GM12878 (cell line): ENCODE data around the gene TMEM52. TPM values are rescaled to one million over a fixed set of nuclear protein-coding genes. Genes with fewer than 3 reads are reported as not detected.

Source experiments
- ATAC-seq: fragments of 200-7000 bp; cut with Tn5 transposase; 3 replicates; pipeline ENCODE4 v1.9.1; 2020; ENCODE audit warnings: mild to moderate bottlenecking, moderate library complexity
- BruUV-seq: library from RNA; stranded (reverse); fragments of 400-500 nt; replicated peaks from 2 replicates; lab custom pipeline; 2021; lab: Mats Ljungman, UMichigan
- CTCF ChIA-PET: fragments of 300-600 bp; sonication (Branson Sonifier 250); formaldehyde crosslinking; extraction: SDS; loops from one replicate; lab custom pipeline; 2021; ENCODE audit warnings: inconsistent platforms; lab: Yijun Ruan, JAX
- POLR2A ChIA-PET: fragments of 350-600 bp; formaldehyde crosslinking; extraction: SDS; loops from one replicate; lab custom pipeline; 2021; ENCODE audit warnings: inconsistent platforms; lab: Charles Lee
- RAD21 ChIA-PET: fragments of 300-600 bp; sonication (Branson Sonifier 250); formaldehyde crosslinking; loops from one replicate; lab custom pipeline; 2023; ENCODE audit warnings: antibody characterized with exemption; ENCODE audit not compliant: unreplicated experiment; lab: Charles Lee
- SMC1A ChIA-PET: fragments of 300-600 bp; sonication (Branson Sonifier 250); formaldehyde crosslinking; loops from one replicate; lab custom pipeline; 2023; ENCODE audit not compliant: unreplicated experiment, uncharacterized antibody; lab: Charles Lee
- DNase-seq: peaks from one replicate; pipeline ENCODE4 v3.0.0-alpha.2; 2011; ENCODE audit warnings: low read depth, low spot score
- FAIRE-seq: peaks from 3 replicates; lab custom pipeline; 2011; peaks lifted over from hg19 to GRCh38; lab: Jason Lieb, UNC
- H2AFZ ChIP-seq: 2 replicates; pipeline ENCODE4 v1.6.0; 2011; ENCODE audit warnings: low read depth, low read length, control low read depth; ENCODE audit not compliant: control insufficient read depth
- H3K27ac ChIP-seq: 2 replicates; pipeline ENCODE4 v1.5.1; 2011; ENCODE audit warnings: control low read depth; ENCODE audit not compliant: control insufficient read depth, insufficient read depth
- H3K27me3 ChIP-seq, 2 experiments: replicated peaks in 1 of 2; 2 replicates each; pipeline versions ENCODE4 v1.6.0 to v1.6.1; 2011; ENCODE audit warnings: low read length in 1 of 2; ENCODE audit not compliant: control insufficient read depth in 2 of 2, insufficient read depth in 2 of 2
- H3K36me3 ChIP-seq, 2 experiments: 2 replicates each; pipeline ENCODE4 v1.5.1; 2011; ENCODE audit warnings: low read length in 1 of 2; ENCODE audit not compliant: control insufficient read depth in 2 of 2, insufficient read depth in 2 of 2
- H3K4me1 ChIP-seq: 2 replicates; pipeline ENCODE4 v1.6.1; 2011; ENCODE audit warnings: mild to moderate bottlenecking, low read length, moderate library complexity, mixed read lengths; ENCODE audit not compliant: control insufficient read depth, insufficient read depth
- H3K4me2 ChIP-seq: 2 replicates; pipeline ENCODE4 v1.6.0; 2011; ENCODE audit warnings: control low read depth; ENCODE audit not compliant: control insufficient read depth, insufficient read depth
- H3K4me3 ChIP-seq: fragments of 200-600 bp; sonication (generic); 2 replicates; pipeline ENCODE4 v1.5.1; 2016
- H3K79me2 ChIP-seq: 2 replicates; pipeline ENCODE4 v1.6.0; 2011; ENCODE audit warnings: low read length; ENCODE audit not compliant: control insufficient read depth, insufficient read depth
- H3K9ac ChIP-seq: 2 replicates; pipeline ENCODE4 v1.8.0; 2011; ENCODE audit warnings: low read length, control low read depth, mixed read lengths; ENCODE audit not compliant: control insufficient read depth, insufficient read depth
- H3K9me3 ChIP-seq: replicated peaks from 3 replicates; pipeline ENCODE4 v1.5.1; 2011; ENCODE audit warnings: mild to moderate bottlenecking, low read length; ENCODE audit not compliant: control insufficient read depth, insufficient read depth
- H4K20me1 ChIP-seq: 2 replicates; pipeline ENCODE4 v1.6.0; 2011; ENCODE audit not compliant: control insufficient read depth, insufficient read depth
- BACH1 ChIP-seq: fragments of 450-650 bp; IDR thresholded peaks from 2 replicates; pipeline ENCODE4 v1.6.1; 2017; ENCODE audit warnings: mild to moderate bottlenecking, borderline replicate concordance
- EGR1 ChIP-seq, 2 experiments: IDR thresholded peaks; 1 replicate in 1 of 2; 2 replicates in 1 of 2; pipeline ENCODE4 v1.6.1; 2011 to 2012; ENCODE audit warnings: low read depth in 2 of 2, low read length in 2 of 2, borderline replicate concordance in 1 of 2, mild to moderate bottlenecking in 1 of 2, moderate library complexity in 1 of 2
- GABPA ChIP-seq: IDR thresholded peaks from 2 replicates; pipeline ENCODE4 v1.6.1; 2014; ENCODE audit warnings: antibody characterized with exemption, low read depth, mild to moderate bottlenecking, inconsistent platforms
- NR2F1 ChIP-seq: fragments of 450-650 bp; conservative IDR thresholded peaks from 2 replicates; pipeline ENCODE4 v1.6.1; 2017; ENCODE audit warnings: mild to moderate bottlenecking
- POLR2AphosphoS5 ChIP-seq: IDR thresholded peaks from 2 replicates; pipeline ENCODE4 v1.6.1; 2011; ENCODE audit warnings: mild to moderate bottlenecking, low read length, inconsistent platforms
- SMARCA5 ChIP-seq: fragments of 450-650 bp; IDR thresholded peaks from 2 replicates; pipeline ENCODE4 v1.6.1; 2017; ENCODE audit warnings: mild to moderate bottlenecking
- WGBS: methylation state at CpG from one replicate; pipeline ENCODE4 v1.1.6; 2016; ENCODE audit warnings: low lambda C conversion rate; ENCODE audit not compliant: insufficient replicate concordance, insufficient coverage; ENCODE audit errors: missing lambda C conversion rate; 5-methylcytosine and 5-hydroxymethylcytosine counted together
- in situ Hi-C: fragments of 300-500 bp; cut with MboI; formaldehyde crosslinking; loops from 9 replicates; pipeline ENCODE4 v1.14.3; 2018; ENCODE audit warnings: mixed read lengths
- intact Hi-C: fragments of 100-400 bp; cut with micrococcal nuclease; formaldehyde crosslinking; loops from one replicate; pipeline ENCODE4 v1.14.2; 2022; ENCODE audit not compliant: unreplicated experiment
- polyA plus RNA-seq, 11 experiments: library from polyadenylated mRNA; depleted of rRNA in 4 of 11; unstranded in 6 of 11; stranded (reverse) in 5 of 11; fragments of >200 nt; fragmentation: Nextera tagmentation in 4 of 11; fragmentation: Illumina TruSeq in 1 of 11; extraction: Ambion mirVana in 4 of 11; extraction: Trizol in 1 of 11; gene quantifications; 1 replicate in 1 of 11; 2 replicates in 10 of 11; pipeline versions ENCODE4 v1.2.1 to v1.2.3, GENCODE V29; 2011 to 2016; ENCODE audit warnings: inconsistent platforms in 2 of 11, missing spikeins in 2 of 11, low read depth in 1 of 11
- total RNA-seq, 4 experiments: library from RNA; depleted of rRNA in 3 of 4; stranded (reverse); fragments of >200 nt in 3 of 4; fragmentation: Illumina TruSeq in 1 of 4; extraction: Trizol in 1 of 4; gene quantifications; 2 replicates each; pipeline versions ENCODE4 v1.2.1 to v1.2.3, GENCODE V29; 2013 to 2021
- TF ChIP-seq, protein P1 (sequence below): IDR thresholded peaks from 2 replicates; pipeline ENCODE4 v1.6.1; 2011; ENCODE audit warnings: borderline replicate concordance, low read depth, mild to moderate bottlenecking, moderate library complexity, mixed read lengths, low read length; ENCODE audit not compliant: insufficient read depth; ENCODE audit errors: extremely low read length
- TF ChIP-seq, protein P2 (sequence below): fragments of 450-650 bp; formaldehyde crosslinking; IDR thresholded peaks from 2 replicates; pipeline ENCODE4 v1.5.0; 2022; ENCODE audit warnings: mild to moderate bottlenecking, missing genetic modification characterization

Gene TMEM52
- total and polyA plus RNA-seq, 10 of the 15 experiments (the other 5 are each of a cell fraction or from before 2014, with no cell fraction given), result 0.17 to 0.33 (median 0.24) TPM; not detected in 7

DNA sequence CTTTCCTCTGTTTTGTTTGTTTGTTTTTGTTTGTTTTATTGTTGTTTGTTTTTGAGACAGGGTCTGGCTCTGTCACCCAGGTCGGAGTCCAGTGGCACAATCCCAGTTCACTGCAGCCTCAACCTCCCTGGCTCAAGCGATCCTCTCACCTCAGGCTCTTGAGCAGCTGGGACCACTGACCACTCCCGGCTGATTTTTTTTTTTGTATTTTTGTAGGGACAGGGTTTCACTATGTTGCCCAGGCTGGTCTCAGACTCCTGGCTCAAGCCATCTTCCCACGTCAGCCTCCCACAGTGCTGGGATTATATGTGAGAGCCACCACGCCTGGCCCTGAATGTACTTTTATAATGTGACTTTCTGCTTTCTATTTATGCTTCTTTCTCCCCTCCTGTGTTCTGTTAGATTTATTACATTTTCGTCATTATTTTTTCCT, 9.0 kb downstream of the TMEM52 start (continued):
- TF ChIP-seq, protein P1, sequence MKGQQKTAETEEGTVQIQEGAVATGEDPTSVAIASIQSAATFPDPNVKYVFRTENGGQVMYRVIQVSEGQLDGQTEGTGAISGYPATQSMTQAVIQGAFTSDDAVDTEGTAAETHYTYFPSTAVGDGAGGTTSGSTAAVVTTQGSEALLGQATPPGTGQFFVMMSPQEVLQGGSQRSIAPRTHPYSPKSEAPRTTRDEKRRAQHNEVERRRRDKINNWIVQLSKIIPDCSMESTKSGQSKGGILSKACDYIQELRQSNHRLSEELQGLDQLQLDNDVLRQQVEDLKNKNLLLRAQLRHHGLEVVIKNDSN, result no peak
- TF ChIP-seq POLR2AphosphoS5 (no peak), SMARCA5 (no peak), BACH1 (no peak), NR2F1 (no peak)
- TF ChIP-seq, protein P2, sequence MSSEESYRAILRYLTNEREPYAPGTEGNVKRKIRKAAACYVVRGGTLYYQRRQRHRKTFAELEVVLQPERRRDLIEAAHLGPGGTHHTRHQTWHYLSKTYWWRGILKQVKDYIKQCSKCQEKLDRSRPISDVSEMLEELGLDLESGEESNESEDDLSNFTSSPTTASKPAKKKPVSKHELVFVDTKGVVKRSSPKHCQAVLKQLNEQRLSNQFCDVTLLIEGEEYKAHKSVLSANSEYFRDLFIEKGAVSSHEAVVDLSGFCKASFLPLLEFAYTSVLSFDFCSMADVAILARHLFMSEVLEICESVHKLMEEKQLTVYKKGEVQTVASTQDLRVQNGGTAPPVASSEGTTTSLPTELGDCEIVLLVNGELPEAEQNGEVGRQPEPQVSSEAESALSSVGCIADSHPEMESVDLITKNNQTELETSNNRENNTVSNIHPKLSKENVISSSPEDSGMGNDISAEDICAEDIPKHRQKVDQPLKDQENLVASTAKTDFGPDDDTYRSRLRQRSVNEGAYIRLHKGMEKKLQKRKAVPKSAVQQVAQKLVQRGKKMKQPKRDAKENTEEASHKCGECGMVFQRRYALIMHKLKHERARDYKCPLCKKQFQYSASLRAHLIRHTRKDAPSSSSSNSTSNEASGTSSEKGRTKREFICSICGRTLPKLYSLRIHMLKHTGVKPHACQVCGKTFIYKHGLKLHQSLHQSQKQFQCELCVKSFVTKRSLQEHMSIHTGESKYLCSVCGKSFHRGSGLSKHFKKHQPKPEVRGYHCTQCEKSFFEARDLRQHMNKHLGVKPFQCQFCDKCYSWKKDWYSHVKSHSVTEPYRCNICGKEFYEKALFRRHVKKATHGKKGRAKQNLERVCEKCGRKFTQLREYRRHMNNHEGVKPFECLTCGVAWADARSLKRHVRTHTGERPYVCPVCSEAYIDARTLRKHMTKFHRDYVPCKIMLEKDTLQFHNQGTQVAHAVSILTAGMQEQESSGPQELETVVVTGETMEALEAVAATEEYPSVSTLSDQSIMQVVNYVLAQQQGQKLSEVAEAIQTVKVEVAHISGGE (CRISPR knock-in tag), result no peak

DNA sequence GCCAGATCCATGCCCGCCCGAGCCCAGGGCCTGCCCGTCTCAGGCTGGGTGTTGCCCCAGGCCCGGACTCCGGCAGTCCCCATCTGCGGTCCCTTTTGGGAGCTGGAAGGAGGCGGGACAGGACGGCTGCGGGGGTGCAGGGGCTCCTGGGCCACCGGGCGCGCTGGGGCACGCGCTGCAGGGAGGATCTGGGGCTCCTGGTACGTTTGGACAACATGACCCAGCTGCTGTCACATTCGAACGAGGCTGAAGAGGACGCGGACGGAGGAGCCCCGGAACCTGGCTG, 10.6 kb downstream of the TMEM52 start:
- H3K4me3 ChIP-seq, result peak overlapping the region; percentile 74
- no peaks in the 10 kb centered on the region for H3K9me3 ChIP-seq
- TSS peak; percentile 98 for BruUV-seq
- in situ Hi-C loops (loop anchor here (10.0 kb wide), 1 partner anchor 124 kb away; no protein-coding TSS in a partner anchor), intact Hi-C loops (loop anchor here (5.0 kb wide), 2 partner anchors 81 to 106 kb away; no protein-coding TSS in a partner anchor)
- ChIA-PET RAD21 (interaction anchor here (0.5 to 5.1 kb wide), 7 partner anchors 11 to 461 kb away, joined by 3 to 33 read pairs (median 3); no protein-coding TSS in a partner anchor), SMC1A (interaction anchor here (1.2 to 1.3 kb wide), 2 partner anchors 128 to 132 kb away, joined by 4 to 5 read pairs; no protein-coding TSS in a partner anchor), POLR2A (interaction anchor here (0.9 to 3.0 kb wide), 6 partner anchors 9 to 509 kb away, joined by 3 to 14 read pairs (median 4); partner anchors contain the start of genes CCNL2, CDK11A and NADK), CTCF (interaction anchor here (0.5 to 2.5 kb wide), 14 partner anchors 9 to 230 kb away, joined by 3 to 11 read pairs (median 4); partner anchors contain the start of gene NADK)
- peak overlapping the region; percentile 98 for H3K4me2 ChIP-seq
- DNase-seq, result no peak
- H2AFZ ChIP-seq, result peak overlapping the region; percentile 87
- no peak for FAIRE-seq
- peak; percentile 34 for ATAC-seq
- TF ChIP-seq GABPA, result no peak
- TF ChIP-seq EGR1 (IDR thresholded peaks at IDR 0.05; ENCODE audit: borderline replicate concordance in 1 of 2, low read depth in 2 of 2, low read length in 2 of 2), result peak in 1 of 2 experiments; percentile 2; a peak in 1 of 3 replicates
- no peaks in the 10 kb centered on the region for H3K27me3 ChIP-seq
- no peaks in the 10 kb centered on the region for H3K79me2 ChIP-seq
- no peaks in the 10 kb centered on the region for H3K36me3 ChIP-seq
- peak overlapping the region; percentile 74 for H3K9ac ChIP-seq
- WGBS, result 4% methylated on average over 17 of the region's 21 CpGs
- H4K20me1 ChIP-seq, result no peaks in the 10 kb centered on the region
- H3K27ac ChIP-seq, result peak overlapping the region; percentile 73
- H3K4me1 ChIP-seq, result peaks cover 22% of the 10 kb centered on the region
